Measurements from ENCODE around the gene ZCCHC24.

The ZCCHC24 gene

GRCh38 chr10:79380946-79381721, 64.3 kb downstream of the ZCCHC24 start:
- H3K27ac ChIP-seq (ENCODE audit: low read length): no peak overlapping the region
- no peaks in the 10 kb centered on the region for H3K27me3 ChIP-seq (ENCODE audit: control insufficient read depth, insufficient read depth, low read length)
- H3K4me1 ChIP-seq (ENCODE audit: control insufficient read depth, low read depth, low read length): no peaks in the 10 kb centered on the region
- no peaks in the 10 kb centered on the region for H3K9me3 ChIP-seq (ENCODE audit: control insufficient read depth, low read depth, low read length)
- H3K9ac ChIP-seq (ENCODE audit: low read length): no peak overlapping the region
- H3K36me3 ChIP-seq (ENCODE audit: control insufficient read depth, low read depth, low read length): no peaks in the 10 kb centered on the region
- H3K4me3 ChIP-seq (ENCODE audit: low read length): no peak overlapping the region

- Histone ChIP-seq H3K9ac (ENCODE audit: low read length) (no peak overlapping the region), H3K4me3 (ENCODE audit: low read length) (no peak overlapping the region), H3K27me3 (ENCODE audit: control insufficient read depth, insufficient read depth, low read length) (no peaks in the 10 kb centered on the region), H3K4me1 (ENCODE audit: control insufficient read depth, low read depth, low read length) (no peaks in the 10 kb centered on the region), H3K9me3 (ENCODE audit: control insufficient read depth, low read depth, low read length) (no peaks in the 10 kb centered on the region), H3K36me3 (ENCODE audit: control insufficient read depth, low read depth, low read length) (no peaks in the 10 kb centered on the region), H3K27ac (ENCODE audit: low read length) (no peak overlapping the region)
Observed at GRCh38 chr10:79380125-79380945, 65.1 kb downstream of the ZCCHC24 start.

GRCh38 chr10:79379512-79380124, 65.8 kb downstream of the ZCCHC24 start:
- no peaks in the 10 kb centered on the region for H3K9me3 ChIP-seq (ENCODE audit: control insufficient read depth, low read depth, low read length)
- H3K27ac ChIP-seq (ENCODE audit: low read length): no peak overlapping the region
- no peaks in the 10 kb centered on the region for H3K4me1 ChIP-seq (ENCODE audit: control insufficient read depth, low read depth, low read length)
- no peaks in the 10 kb centered on the region for H3K36me3 ChIP-seq (ENCODE audit: control insufficient read depth, low read depth, low read length)
- H3K9ac ChIP-seq (ENCODE audit: low read length): no peak overlapping the region
- no peak overlapping the region for H3K4me3 ChIP-seq (ENCODE audit: low read length)
- no peaks in the 10 kb centered on the region for H3K27me3 ChIP-seq (ENCODE audit: control insufficient read depth, insufficient read depth, low read length)

GRCh38 chr10:79378647-79379511, 66.5 kb downstream of the ZCCHC24 start:
- Histone ChIP-seq H3K27ac (ENCODE audit: low read length) (no peak overlapping the region), H3K4me3 (ENCODE audit: low read length) (no peak overlapping the region), H3K27me3 (ENCODE audit: control insufficient read depth, insufficient read depth, low read length) (no peaks in the 10 kb centered on the region), H3K9ac (ENCODE audit: low read length) (no peak overlapping the region), H3K4me1 (ENCODE audit: control insufficient read depth, low read depth, low read length) (no peaks in the 10 kb centered on the region), H3K36me3 (ENCODE audit: control insufficient read depth, low read depth, low read length) (no peaks in the 10 kb centered on the region), H3K9me3 (ENCODE audit: control insufficient read depth, low read depth, low read length) (no peaks in the 10 kb centered on the region)

GRCh38 chr10:79378383-79378646, 67.1 kb downstream of the ZCCHC24 start:
- H3K9ac ChIP-seq (ENCODE audit: low read length): no peak overlapping the region
- no peak overlapping the region for H3K4me3 ChIP-seq (ENCODE audit: low read length)
- no peaks in the 10 kb centered on the region for H3K27me3 ChIP-seq (ENCODE audit: control insufficient read depth, insufficient read depth, low read length)
- no peak overlapping the region for H3K27ac ChIP-seq (ENCODE audit: low read length)
- H3K9me3 ChIP-seq (ENCODE audit: control insufficient read depth, low read depth, low read length): no peaks in the 10 kb centered on the region
- H3K4me1 ChIP-seq (ENCODE audit: control insufficient read depth, low read depth, low read length): no peaks in the 10 kb centered on the region
- no peaks in the 10 kb centered on the region for H3K36me3 ChIP-seq (ENCODE audit: control insufficient read depth, low read depth, low read length)

GRCh38 chr10:79377557-79378382, 67.7 kb downstream of the ZCCHC24 start:
- Histone ChIP-seq H3K27me3 (ENCODE audit: control insufficient read depth, insufficient read depth, low read length) (no peaks in the 10 kb centered on the region), H3K4me1 (ENCODE audit: control insufficient read depth, low read depth, low read length) (no peaks in the 10 kb centered on the region), H3K9me3 (ENCODE audit: control insufficient read depth, low read depth, low read length) (no peaks in the 10 kb centered on the region), H3K27ac (ENCODE audit: low read length) (no peak overlapping the region), H3K4me3 (ENCODE audit: low read length) (no peak overlapping the region), H3K36me3 (ENCODE audit: control insufficient read depth, low read depth, low read length) (no peaks in the 10 kb centered on the region), H3K9ac (ENCODE audit: low read length) (no peak overlapping the region)

- no peak overlapping the region for H3K27ac ChIP-seq (ENCODE audit: low read length)
- H3K9ac ChIP-seq (ENCODE audit: low read length): no peak overlapping the region
- no peaks in the 10 kb centered on the region for H3K27me3 ChIP-seq (ENCODE audit: control insufficient read depth, insufficient read depth, low read length)
- no peaks in the 10 kb centered on the region for H3K4me1 ChIP-seq (ENCODE audit: control insufficient read depth, low read depth, low read length)
- H3K36me3 ChIP-seq (ENCODE audit: control insufficient read depth, low read depth, low read length): no peaks in the 10 kb centered on the region
- no peaks in the 10 kb centered on the region for H3K9me3 ChIP-seq (ENCODE audit: control insufficient read depth, low read depth, low read length)
- H3K4me3 ChIP-seq (ENCODE audit: low read length): no peak overlapping the region
Observed at GRCh38 chr10:79376751-79377556, 68.5 kb downstream of the ZCCHC24 start.

- Histone ChIP-seq H3K27me3 (ENCODE audit: control insufficient read depth, insufficient read depth, low read length) (no peaks in the 10 kb centered on the region), H3K27ac (ENCODE audit: low read length) (no peak overlapping the region), H3K36me3 (ENCODE audit: control insufficient read depth, low read depth, low read length) (no peaks in the 10 kb centered on the region), H3K9me3 (ENCODE audit: control insufficient read depth, low read depth, low read length) (no peaks in the 10 kb centered on the region), H3K4me1 (ENCODE audit: control insufficient read depth, low read depth, low read length) (no peaks in the 10 kb centered on the region), H3K4me3 (ENCODE audit: low read length) (no peak overlapping the region), H3K9ac (ENCODE audit: low read length) (no peak overlapping the region)
Observed at GRCh38 chr10:79376078-79376628, 69.3 kb downstream of the ZCCHC24 start.

GRCh38 chr10:79375321-79376077, 69.9 kb downstream of the ZCCHC24 start:
- H3K4me3 ChIP-seq (ENCODE audit: low read length): no peak overlapping the region
- no peak overlapping the region for H3K27ac ChIP-seq (ENCODE audit: low read length)
- no peaks in the 10 kb centered on the region for H3K4me1 ChIP-seq (ENCODE audit: control insufficient read depth, low read depth, low read length)
- no peaks in the 10 kb centered on the region for H3K36me3 ChIP-seq (ENCODE audit: control insufficient read depth, low read depth, low read length)
- H3K9me3 ChIP-seq (ENCODE audit: control insufficient read depth, low read depth, low read length): no peaks in the 10 kb centered on the region
- no peaks in the 10 kb centered on the region for H3K27me3 ChIP-seq (ENCODE audit: control insufficient read depth, insufficient read depth, low read length)
- no peak overlapping the region for H3K9ac ChIP-seq (ENCODE audit: low read length)

Data from iPS-18a (cell line).